ENCODE measurements around the gene EXOC3.
A peak's percentile ranks its signal among the peaks of the same experiment; 100 is the strongest.
"Not testable (repeated sequence)": the region's sequence is repeated elsewhere in the genome, so short reads cannot be mapped to it uniquely, and the experiment has no call there.

Gene EXOC3

DNA sequence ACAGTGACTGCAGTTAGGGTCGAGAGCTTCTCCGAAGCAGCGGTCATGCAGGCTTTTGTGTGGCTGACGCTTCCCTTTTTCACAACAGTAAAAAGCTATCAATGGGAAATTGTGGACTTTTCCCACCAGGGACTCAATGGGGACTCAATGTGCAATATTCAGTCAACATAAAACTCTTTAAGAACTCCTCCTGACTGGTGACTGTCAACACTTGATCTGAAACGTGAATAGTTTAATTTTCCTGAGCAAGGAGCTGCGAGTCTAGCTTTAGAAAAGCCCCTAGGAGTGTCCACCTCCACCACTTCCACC, 28.7 kb downstream of the EXOC3 start:
- TF ChIP-seq, protein P1, sequence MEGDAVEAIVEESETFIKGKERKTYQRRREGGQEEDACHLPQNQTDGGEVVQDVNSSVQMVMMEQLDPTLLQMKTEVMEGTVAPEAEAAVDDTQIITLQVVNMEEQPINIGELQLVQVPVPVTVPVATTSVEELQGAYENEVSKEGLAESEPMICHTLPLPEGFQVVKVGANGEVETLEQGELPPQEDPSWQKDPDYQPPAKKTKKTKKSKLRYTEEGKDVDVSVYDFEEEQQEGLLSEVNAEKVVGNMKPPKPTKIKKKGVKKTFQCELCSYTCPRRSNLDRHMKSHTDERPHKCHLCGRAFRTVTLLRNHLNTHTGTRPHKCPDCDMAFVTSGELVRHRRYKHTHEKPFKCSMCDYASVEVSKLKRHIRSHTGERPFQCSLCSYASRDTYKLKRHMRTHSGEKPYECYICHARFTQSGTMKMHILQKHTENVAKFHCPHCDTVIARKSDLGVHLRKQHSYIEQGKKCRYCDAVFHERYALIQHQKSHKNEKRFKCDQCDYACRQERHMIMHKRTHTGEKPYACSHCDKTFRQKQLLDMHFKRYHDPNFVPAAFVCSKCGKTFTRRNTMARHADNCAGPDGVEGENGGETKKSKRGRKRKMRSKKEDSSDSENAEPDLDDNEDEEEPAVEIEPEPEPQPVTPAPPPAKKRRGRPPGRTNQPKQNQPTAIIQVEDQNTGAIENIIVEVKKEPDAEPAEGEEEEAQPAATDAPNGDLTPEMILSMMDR (conservative IDR thresholded peaks at IDR 0.05): no peak
- no peak overlapping the region for H3K27ac ChIP-seq

DNA sequence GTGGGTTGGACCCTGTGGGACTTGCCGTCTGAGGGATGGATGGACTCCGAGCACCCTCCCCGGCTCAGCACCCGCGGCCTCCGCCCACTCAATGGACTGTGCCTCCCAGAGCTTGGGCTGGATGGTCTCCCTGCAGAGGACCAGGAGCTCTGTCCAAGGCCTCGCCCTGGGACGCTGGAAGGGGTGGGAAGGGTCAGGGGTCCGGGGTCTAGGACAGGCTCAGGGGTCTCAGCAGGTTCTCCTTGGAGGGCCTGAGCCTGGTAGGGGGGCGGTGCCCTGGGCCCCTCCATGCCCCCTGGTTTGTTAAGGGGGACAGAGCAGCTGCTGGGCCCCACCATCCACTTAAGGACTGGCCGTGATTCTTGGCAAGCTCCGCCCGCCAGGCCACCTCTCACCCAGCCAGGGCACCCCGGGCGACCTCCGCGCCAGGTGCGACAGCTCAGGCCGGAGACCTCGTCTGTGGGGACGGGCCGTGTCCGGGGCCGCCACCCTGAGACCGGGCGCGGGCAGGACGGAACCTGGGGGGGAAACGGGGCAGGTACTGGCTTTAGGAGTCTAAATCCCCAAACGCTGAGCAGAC, 29.2 kb downstream of the EXOC3 start:
- H3K27ac ChIP-seq: peak overlapping the region; percentile 82; the same call in 1 of the 2 replicates
- TF ChIP-seq, protein P1 (conservative IDR thresholded peaks at IDR 0.05): no peak

DNA sequence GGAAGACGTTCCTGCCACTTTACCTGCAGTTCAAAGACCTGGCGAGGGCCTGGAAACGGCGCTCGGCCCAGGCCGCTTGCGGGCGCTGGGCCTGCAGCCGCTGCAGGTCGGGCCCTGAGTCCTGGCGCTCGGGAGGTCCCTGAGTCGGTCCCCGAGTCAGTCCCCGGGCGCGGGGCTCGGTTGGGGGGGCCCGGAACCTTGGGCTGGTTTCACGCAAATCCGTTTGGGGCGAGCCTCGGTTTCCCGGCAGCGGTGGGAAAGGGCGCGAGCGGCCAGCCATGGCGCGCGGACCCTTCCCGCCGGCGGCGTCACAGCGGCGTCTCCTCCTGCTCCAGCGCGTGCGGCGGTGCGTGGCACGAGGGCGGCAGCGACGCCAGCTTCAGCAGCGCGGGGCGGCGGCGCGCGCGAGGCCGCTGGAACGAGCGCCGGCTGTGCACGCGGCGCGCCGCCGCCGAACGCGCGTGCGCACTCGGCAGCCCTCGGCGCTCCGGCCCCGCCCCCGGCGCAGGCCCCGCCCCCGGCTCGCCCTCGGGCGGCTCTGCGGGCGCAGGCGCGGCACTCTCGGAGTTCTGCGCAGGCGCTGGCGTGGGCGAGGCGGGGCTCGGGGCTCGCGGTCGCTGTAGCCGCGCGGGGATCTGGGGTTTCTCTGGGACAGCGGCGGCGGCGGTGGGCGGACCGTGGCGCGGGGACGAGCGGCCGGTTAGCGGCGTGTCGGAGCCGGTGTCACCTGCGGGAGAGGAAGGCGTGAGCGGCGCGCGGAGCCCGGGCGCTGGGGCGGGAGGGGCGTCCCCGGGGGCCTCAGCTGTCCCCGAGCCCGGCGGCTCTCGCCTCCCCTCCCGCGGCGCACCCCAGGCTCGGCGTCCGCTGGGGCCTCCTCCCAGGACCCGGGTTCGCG, 29.9 kb downstream of the EXOC3 start:
- TF ChIP-seq, protein P1 (conservative IDR thresholded peaks at IDR 0.05): no peak
- H3K27ac ChIP-seq: peak overlapping the region; percentile 82

DNA sequence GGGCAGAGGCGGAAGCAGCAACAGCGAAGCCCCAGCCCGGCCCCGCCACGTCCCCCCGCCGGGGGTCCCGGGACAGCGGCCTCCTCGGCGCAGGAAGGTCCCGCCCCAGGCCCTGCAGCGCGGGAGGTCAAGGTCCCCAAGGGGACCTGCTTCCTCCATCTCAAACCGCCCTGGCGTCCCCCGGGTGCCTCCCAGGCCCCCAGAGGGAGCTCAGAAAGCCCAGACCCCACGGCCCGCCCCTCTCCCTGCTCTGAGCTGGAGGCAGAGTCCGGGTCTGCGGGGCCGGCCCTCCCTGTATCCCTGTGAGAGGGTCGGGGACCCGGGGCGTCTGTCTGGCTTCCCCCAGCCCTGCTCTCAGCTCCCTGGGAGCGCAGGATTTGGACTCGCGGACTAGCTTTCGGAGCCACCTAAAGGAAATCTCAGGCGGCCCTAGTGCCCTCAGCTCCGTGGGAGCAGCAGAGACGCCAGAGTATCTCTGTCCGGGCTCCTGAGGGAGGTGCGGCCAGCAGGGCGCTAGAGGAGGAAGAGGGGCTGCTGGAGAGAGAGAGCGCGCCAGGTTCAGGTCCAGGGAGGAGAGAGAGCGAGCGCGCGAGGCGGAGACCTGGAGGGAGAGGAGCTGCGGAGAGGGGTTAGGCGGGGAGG, 30.7 kb downstream of the EXOC3 start:
- TF ChIP-seq, protein P1 (conservative IDR thresholded peaks at IDR 0.05): no peak
- H3K27ac ChIP-seq: peak overlapping the region; percentile 82

DNA sequence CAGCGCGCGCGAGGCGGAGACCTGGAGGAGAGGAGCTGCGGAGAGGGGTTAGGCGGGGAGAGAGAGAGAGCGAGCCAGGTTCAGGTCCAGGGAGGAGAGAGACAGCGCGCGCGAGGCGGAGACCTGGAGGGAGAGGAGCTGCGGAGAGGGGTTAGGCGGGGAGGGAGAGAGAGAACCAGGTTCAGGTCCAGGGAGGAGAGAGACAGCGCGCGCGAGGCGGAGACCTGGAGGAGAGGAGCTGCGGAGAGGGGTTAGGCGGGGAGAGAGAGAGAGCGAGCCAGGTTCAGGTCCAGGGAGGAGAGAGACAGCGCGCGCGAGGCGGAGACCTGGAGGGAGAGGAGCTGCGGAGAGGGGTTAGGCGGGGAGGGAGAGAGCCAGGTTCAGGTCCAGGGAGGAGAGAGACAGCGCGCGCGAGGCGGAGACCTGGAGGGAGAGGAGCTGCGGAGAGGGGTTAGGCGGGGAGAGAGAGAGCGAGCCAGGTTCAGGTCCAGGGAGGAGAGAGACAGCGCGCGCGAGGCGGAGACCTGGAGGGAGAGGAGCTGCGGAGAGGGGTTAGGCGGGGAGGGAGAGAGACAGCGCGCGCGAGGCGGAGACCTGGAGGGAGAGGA, 31.4 kb downstream of the EXOC3 start:
- H3K27ac ChIP-seq: not testable (repeated sequence)

DNA sequence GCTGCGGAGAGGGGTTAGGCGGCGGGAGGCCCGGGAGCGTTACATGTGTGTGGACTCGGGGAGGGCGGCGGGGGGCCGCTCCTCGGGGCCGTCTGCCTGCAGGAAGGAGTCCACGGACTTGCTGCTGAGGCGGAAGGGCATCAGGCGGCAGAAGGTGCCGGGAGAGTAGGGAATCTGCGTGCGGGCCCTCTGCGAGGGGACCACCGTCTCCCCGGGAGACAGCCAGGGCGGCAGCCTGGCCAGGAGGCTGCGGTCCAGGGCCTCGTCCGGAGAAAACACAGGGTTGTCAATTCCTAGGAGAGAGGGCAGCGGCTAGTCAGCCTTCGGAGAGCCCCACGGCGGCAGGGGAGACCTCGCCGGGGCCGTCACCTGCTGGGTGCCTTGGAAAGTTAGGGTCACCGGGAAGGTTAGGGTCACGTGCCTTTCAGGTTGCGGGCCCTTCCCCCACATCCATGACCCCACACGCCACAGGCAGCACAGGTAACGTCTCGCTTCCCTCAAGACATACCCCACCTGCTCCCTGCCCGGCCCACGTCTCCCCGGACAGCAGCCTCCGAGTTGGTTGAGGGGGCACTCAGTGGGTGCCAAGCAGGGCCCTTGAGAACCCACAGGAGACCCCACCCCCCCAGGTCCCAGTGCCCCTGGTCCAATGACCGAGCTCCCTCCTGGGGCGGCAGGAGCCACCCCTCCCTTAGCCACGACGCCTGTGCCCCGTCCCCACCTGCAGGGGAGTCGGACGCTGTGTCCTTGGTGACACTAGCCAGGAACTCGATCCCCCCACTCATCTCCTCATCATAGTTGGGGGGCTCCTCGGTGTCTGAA, 32.1 kb downstream of the EXOC3 start:
- TF ChIP-seq, protein P1 (conservative IDR thresholded peaks at IDR 0.05): no peak
- peak overlapping the region; percentile 31; the same call in 1 of the 2 replicates for H3K27ac ChIP-seq

DNA sequence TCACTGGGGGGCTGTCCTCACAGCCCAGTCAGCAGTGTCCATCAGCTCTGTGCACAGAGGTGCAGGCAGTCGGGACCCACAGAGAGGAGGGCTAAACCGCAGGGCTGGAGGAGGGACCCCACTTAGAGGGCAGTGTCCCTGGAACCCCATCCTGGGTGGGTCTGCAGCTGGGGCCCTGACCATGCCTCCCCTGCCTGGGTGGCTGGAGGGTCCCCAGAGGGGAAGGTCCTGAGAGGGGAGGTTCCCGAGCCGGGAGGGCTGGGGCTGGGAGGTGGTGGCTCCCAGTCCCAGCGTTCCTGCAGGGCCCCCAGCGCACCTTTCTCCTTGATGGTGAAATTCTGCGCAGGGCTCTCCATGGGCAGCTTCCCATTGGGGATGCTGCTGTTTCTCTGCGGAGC, 32.7 kb downstream of the EXOC3 start:
- H3K27ac ChIP-seq: no peak overlapping the region; the same call in 1 of the 2 replicates
- TF ChIP-seq, protein P1 (conservative IDR thresholded peaks at IDR 0.05): no peak

Measured in VCaP (cell line).